ENCODE measurements around the gene SLC39A5.

- TF ChIP-seq, protein P1, sequence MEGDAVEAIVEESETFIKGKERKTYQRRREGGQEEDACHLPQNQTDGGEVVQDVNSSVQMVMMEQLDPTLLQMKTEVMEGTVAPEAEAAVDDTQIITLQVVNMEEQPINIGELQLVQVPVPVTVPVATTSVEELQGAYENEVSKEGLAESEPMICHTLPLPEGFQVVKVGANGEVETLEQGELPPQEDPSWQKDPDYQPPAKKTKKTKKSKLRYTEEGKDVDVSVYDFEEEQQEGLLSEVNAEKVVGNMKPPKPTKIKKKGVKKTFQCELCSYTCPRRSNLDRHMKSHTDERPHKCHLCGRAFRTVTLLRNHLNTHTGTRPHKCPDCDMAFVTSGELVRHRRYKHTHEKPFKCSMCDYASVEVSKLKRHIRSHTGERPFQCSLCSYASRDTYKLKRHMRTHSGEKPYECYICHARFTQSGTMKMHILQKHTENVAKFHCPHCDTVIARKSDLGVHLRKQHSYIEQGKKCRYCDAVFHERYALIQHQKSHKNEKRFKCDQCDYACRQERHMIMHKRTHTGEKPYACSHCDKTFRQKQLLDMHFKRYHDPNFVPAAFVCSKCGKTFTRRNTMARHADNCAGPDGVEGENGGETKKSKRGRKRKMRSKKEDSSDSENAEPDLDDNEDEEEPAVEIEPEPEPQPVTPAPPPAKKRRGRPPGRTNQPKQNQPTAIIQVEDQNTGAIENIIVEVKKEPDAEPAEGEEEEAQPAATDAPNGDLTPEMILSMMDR (IDR thresholded peaks at IDR 0.05; ENCODE audit: low read length), result no peak
- TF ChIP-seq EZH2 (optimal IDR thresholded peaks at IDR 0.05; ENCODE audit: low read depth, low read length), result no peak
Measured at GRCh38 chr12:56282030-56282429, 52.2 kb downstream of the SLC39A5 start.
